H1 (cell line): ENCODE measurements around the gene C1S. TPM values are rescaled to one million over a fixed set of nuclear protein-coding genes. Genes with fewer than 3 reads are reported as not detected.

Experiments used
- CHD7 ChIP-seq: fragments of 300-600 bp; sonication (generic); IDR thresholded peaks from 2 replicates; pipeline ENCODE4 v1.7.1; 2012; ENCODE audit warnings: low read length, moderate library complexity, mild to moderate bottlenecking, inconsistent platforms; ENCODE audit not compliant: insufficient replicate concordance
- RNF2 ChIP-seq: fragments of 200-900, 300-1000 bp; sonication (generic); IDR thresholded peaks from 2 replicates; pipeline ENCODE4 v1.7.1; 2016; ENCODE audit warnings: borderline replicate concordance, low read depth, mild to moderate bottlenecking, antibody characterized with exemption, low read length; ENCODE audit not compliant: poor library complexity, severe bottlenecking; ENCODE audit errors: missing control alignments
- SIN3A ChIP-seq, 2 experiments: IDR thresholded peaks in 1 of 2; conservative IDR thresholded peaks in 1 of 2; 2 replicates each; pipeline ENCODE4 v1.6.1; 2011 to 2012; ENCODE audit warnings: low read length in 2 of 2, improper control_type of control experiment in 1 of 2, low read depth in 1 of 2, mild to moderate bottlenecking in 1 of 2
- polyA plus RNA-seq, 7 experiments: library from polyadenylated mRNA; depleted of rRNA in 3 of 7; stranded (reverse) in 5 of 7; unstranded in 2 of 7; fragments of >200 nt in 5 of 7; fragments of 200-250 nt in 2 of 7; gene quantifications; 1 replicate in 5 of 7; 2 replicates in 1 of 7; 4 replicates in 1 of 7; pipeline versions ENCODE4 v1.2.1 to v1.2.3, GENCODE V29; 2011 to 2013; ENCODE audit warnings: missing spikeins in 2 of 7, mixed read lengths in 2 of 7
- total RNA-seq: library from RNA; stranded (reverse); fragmentation: NEBNext Ultra II Directional; extraction: Animal tissue kit (Norgen Biotek cat#: 25700); gene quantifications from 2 replicates; pipeline ENCODE4 v1.2.1, GENCODE V29; 2021
- TF ChIP-seq, protein P1 (sequence below): IDR thresholded peaks from 2 replicates; pipeline ENCODE4 v1.6.1; 2012; ENCODE audit warnings: inconsistent platforms

Gene C1S
- total and polyA plus RNA-seq, 2 of the 8 experiments (the other 6 are each of a cell fraction or from before 2014, with no cell fraction given) = 4.4 to 7.3 TPM

DNA sequence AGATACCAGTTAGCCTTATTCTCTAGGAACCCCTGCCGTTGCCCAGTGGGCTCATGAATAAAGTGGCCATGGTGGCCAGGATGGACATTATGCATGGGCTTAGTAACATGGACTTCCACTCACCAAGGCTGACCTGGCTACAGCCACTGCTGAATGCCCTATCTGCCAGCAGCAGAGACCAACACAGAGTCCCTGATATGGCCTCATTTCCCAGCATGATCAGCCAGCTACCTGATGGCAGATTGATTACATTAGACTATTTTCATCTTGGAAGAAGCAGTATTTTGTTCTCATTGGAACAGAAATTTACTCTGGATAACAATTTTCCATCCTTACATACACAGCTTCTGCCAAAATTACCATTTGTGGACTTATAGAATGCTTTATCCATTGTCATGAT is 26.1 kb upstream of the C1S start (continued):
- TF ChIP-seq CHD7 (no peak), SIN3A (conservative IDR thresholded peaks at IDR 0.05 in 1 of 2, IDR thresholded peaks at IDR 0.05 in 1 of 2; ENCODE audit: low read depth in 1 of 2, low read length in 2 of 2) (no peak), RNF2 (no peak)
- TF ChIP-seq, protein P1, sequence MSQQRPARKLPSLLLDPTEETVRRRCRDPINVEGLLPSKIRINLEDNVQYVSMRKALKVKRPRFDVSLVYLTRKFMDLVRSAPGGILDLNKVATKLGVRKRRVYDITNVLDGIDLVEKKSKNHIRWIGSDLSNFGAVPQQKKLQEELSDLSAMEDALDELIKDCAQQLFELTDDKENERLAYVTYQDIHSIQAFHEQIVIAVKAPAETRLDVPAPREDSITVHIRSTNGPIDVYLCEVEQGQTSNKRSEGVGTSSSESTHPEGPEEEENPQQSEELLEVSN = no peak
